IMR-90 (cell line): ENCODE measurements around the gene CPSF4L. TPM values are rescaled to one million over a fixed set of nuclear protein-coding genes. Genes with fewer than 3 reads are reported as not detected.

ENCODE experiments used
- ATAC-seq: fragments of 200-7000 bp; cut with Tn5 transposase; 2 replicates; pipeline ENCODE4 v1.9.1; 2020; ENCODE audit warnings: low read depth, mild to moderate bottlenecking, moderate library complexity
- BruUV-seq: library from RNA; stranded (reverse); fragments of 400-500 nt; replicated peaks from 2 replicates; lab custom pipeline; 2021; lab: Mats Ljungman, UMichigan
- CTCF ChIA-PET: fragments of 300-600 bp; formaldehyde crosslinking; extraction: SDS; loops from one replicate; lab custom pipeline; 2021; ENCODE audit warnings: antibody characterized with exemption; lab: Yijun Ruan, JAX
- POLR2A ChIA-PET: fragments of 300-600 bp; sonication (Branson Sonifier 250); formaldehyde crosslinking; loops from one replicate; lab custom pipeline; 2022; ENCODE audit warnings: antibody characterized with exemption; ENCODE audit not compliant: unreplicated experiment; lab: Charles Lee
- DNase-seq: peaks from one replicate; pipeline ENCODE4 v3.0.0; 2013
- H2AFZ ChIP-seq: replicated peaks from 2 replicates; pipeline ENCODE3; 2013; ENCODE audit warnings: low read length, mild to moderate bottlenecking; ENCODE audit not compliant: poor library complexity
- H2AK5ac ChIP-seq: 2 replicates; pipeline ENCODE4 v1.6.1; 2013; ENCODE audit warnings: low read depth, low read length, inconsistent platforms
- H2AK9ac ChIP-seq: replicated peaks from 2 replicates; pipeline ENCODE3; 2013; ENCODE audit warnings: mild to moderate bottlenecking, low read depth, low read length, moderate library complexity; ENCODE audit not compliant: poor library complexity
- H2BK120ac ChIP-seq: 2 replicates; pipeline ENCODE4 v1.6.1; 2013; ENCODE audit warnings: low read depth, low read length, inconsistent platforms
- H2BK15ac ChIP-seq: 3 replicates; pipeline ENCODE4 v1.6.1; 2013; ENCODE audit warnings: low read depth, low read length, inconsistent platforms
- H2BK20ac ChIP-seq: 2 replicates; pipeline ENCODE4 v1.6.1; 2013; ENCODE audit warnings: low read depth, mild to moderate bottlenecking, inconsistent platforms, low read length, moderate library complexity
- H2BK5ac ChIP-seq: 2 replicates; pipeline ENCODE4 v1.6.1; 2013; ENCODE audit warnings: mild to moderate bottlenecking, low read depth, low read length, inconsistent platforms; ENCODE audit not compliant: poor library complexity, severe bottlenecking
- H3K14ac ChIP-seq: replicated peaks from 2 replicates; pipeline ENCODE4 v1.6.1; 2013; ENCODE audit warnings: low read depth, low read length, inconsistent platforms
- H3K18ac ChIP-seq: 2 replicates; pipeline ENCODE4 v1.6.1; 2013; ENCODE audit warnings: low read depth, low read length, control low read depth
- H3K23ac ChIP-seq: 2 replicates; pipeline ENCODE4 v1.6.1; 2013; ENCODE audit warnings: low read depth, low read length, inconsistent platforms
- H3K27ac ChIP-seq: 2 replicates; pipeline ENCODE4 v1.5.1; 2013; ENCODE audit warnings: mild to moderate bottlenecking, control low read depth, low read length; ENCODE audit not compliant: insufficient read depth
- H3K27me3 ChIP-seq: 2 replicates; pipeline ENCODE4 v1.6.1; 2013; ENCODE audit warnings: low read length; ENCODE audit not compliant: control insufficient read depth, insufficient read depth
- H3K36me3 ChIP-seq: 2 replicates; pipeline ENCODE4 v1.6.1; 2013; ENCODE audit warnings: low read length, mixed read lengths; ENCODE audit not compliant: control insufficient read depth, insufficient read depth
- H3K4ac ChIP-seq: 2 replicates; pipeline ENCODE4 v1.6.1; 2013; ENCODE audit warnings: low read depth, low read length, inconsistent platforms
- H3K4me1 ChIP-seq: 2 replicates; pipeline ENCODE4 v1.6.1; 2013; ENCODE audit warnings: low read length, mixed read lengths; ENCODE audit not compliant: control insufficient read depth, insufficient read depth
- H3K4me2 ChIP-seq: 2 replicates; pipeline ENCODE4 v1.6.1; 2013; ENCODE audit warnings: low read depth, mild to moderate bottlenecking, control low read depth, low read length, moderate library complexity
- H3K4me3 ChIP-seq: 2 replicates; pipeline ENCODE4 v1.5.1; 2013; ENCODE audit warnings: low read depth, mild to moderate bottlenecking, control low read depth, low read length, moderate library complexity; ENCODE audit not compliant: insufficient read depth
- H3K56ac ChIP-seq: 2 replicates; pipeline ENCODE4 v1.6.1; 2013; ENCODE audit warnings: low read length, inconsistent platforms; ENCODE audit not compliant: insufficient read depth; ENCODE audit errors: extremely low read depth
- H3K79me1 ChIP-seq, 2 experiments: 2 replicates each; pipeline ENCODE4 v1.6.1; 2013; ENCODE audit warnings: low read length in 2 of 2, inconsistent platforms in 1 of 2, low read depth in 1 of 2
- H3K9ac ChIP-seq: 2 replicates; pipeline ENCODE4 v1.6.1; 2013; ENCODE audit warnings: low read depth, low read length, control low read depth
- H3K9me1 ChIP-seq: 2 replicates; pipeline ENCODE4 v1.6.1; 2013; ENCODE audit warnings: low read length, inconsistent platforms; ENCODE audit not compliant: insufficient read depth
- H3K9me3 ChIP-seq: 2 replicates; pipeline ENCODE4 v1.6.1; 2013; ENCODE audit warnings: low read length; ENCODE audit not compliant: control insufficient read depth, insufficient read depth
- H4K20me1 ChIP-seq: 2 replicates; pipeline ENCODE4 v1.6.1; 2013; ENCODE audit warnings: low read length, inconsistent platforms; ENCODE audit not compliant: insufficient read depth
- H4K5ac ChIP-seq: 2 replicates; pipeline ENCODE4 v1.6.1; 2013; ENCODE audit warnings: mild to moderate bottlenecking, low read depth, low read length, control low read depth
- H4K8ac ChIP-seq, 2 experiments: 2 replicates each; pipeline ENCODE4 v1.6.1; 2013; ENCODE audit warnings: low read depth in 2 of 2, low read length in 2 of 2, control low read depth in 1 of 2, inconsistent platforms in 1 of 2
- H4K91ac ChIP-seq: 2 replicates; pipeline ENCODE4 v1.6.1; 2013; ENCODE audit warnings: low read depth, low read length, inconsistent platforms; ENCODE audit not compliant: insufficient read depth
- BHLHE40 ChIP-seq: fragments of 150-350 bp; IDR thresholded peaks from 2 replicates; pipeline ENCODE4 v1.6.1; 2016; ENCODE audit warnings: mild to moderate bottlenecking, low read depth, low read length
- CHD1 ChIP-seq: IDR thresholded peaks from 2 replicates; pipeline ENCODE4 v1.6.1; 2012; ENCODE audit warnings: low read depth, low read length, improper control_type of control experiment
- CTCF ChIP-seq: conservative IDR thresholded peaks from 2 replicates; pipeline ENCODE4 v1.5.1; 2012; ENCODE audit warnings: mild to moderate bottlenecking, low read depth, low read length, improper control_type of control experiment
- FOS ChIP-seq: fragments of 150-350 bp; IDR thresholded peaks from 2 replicates; pipeline ENCODE4 v1.6.1; 2016; ENCODE audit warnings: low read depth, low read length
- MAFK ChIP-seq: IDR thresholded peaks from 2 replicates; pipeline ENCODE4 v1.6.1; 2012; ENCODE audit warnings: low read depth, low read length, improper control_type of control experiment
- MXI1 ChIP-seq: IDR thresholded peaks from 2 replicates; pipeline ENCODE4 v1.6.1; 2012; ENCODE audit warnings: low read depth, mild to moderate bottlenecking, low read length, moderate library complexity, borderline replicate concordance
- POLR2A ChIP-seq: IDR thresholded peaks from 2 replicates; pipeline ENCODE4 v1.6.1; 2012; ENCODE audit warnings: mild to moderate bottlenecking, low read depth, low read length
- RAD21 ChIP-seq: IDR thresholded peaks from 2 replicates; pipeline ENCODE4 v1.6.1; 2012; ENCODE audit warnings: low read length, improper control_type of control experiment
- SMC3 ChIP-seq: fragments of 150-350 bp; IDR thresholded peaks from 2 replicates; pipeline ENCODE4 v1.6.1; 2016; ENCODE audit warnings: low read depth, mild to moderate bottlenecking, antibody characterized with exemption, low read length, moderate library complexity
- WGBS, 2 experiments: methylation state at CpG; one replicate each; pipeline versions ENCODE4 v1.1.5 to v1.1.7; 2013; ENCODE audit warnings: missing lambda C conversion rate in 2 of 2; ENCODE audit not compliant: insufficient read length in 1 of 2; ENCODE audit errors: extremely low coverage in 2 of 2; 5-methylcytosine and 5-hydroxymethylcytosine counted together
- dilution Hi-C: fragments of 300-500 bp; cut with HindIII; formaldehyde crosslinking; loops from one replicate; pipeline ENCODE4 v1.14.3; 2018; ENCODE audit warnings: low sequenced_read_pairs; ENCODE audit not compliant: unreplicated experiment
- in situ Hi-C: fragments of 300-500 bp; cut with MboI; formaldehyde crosslinking; loops from 3 replicates; pipeline ENCODE4 v1.14.3; 2019; ENCODE audit warnings: low sequenced_read_pairs, inconsistent platforms, mixed read lengths
- intact Hi-C: fragments of 100-400 bp; cut with micrococcal nuclease; formaldehyde crosslinking; loops from 2 replicates; pipeline ENCODE4 v1.10.0; 2022
- polyA plus RNA-seq, 3 experiments: library from polyadenylated mRNA; depleted of rRNA; stranded (reverse); fragments of >200 nt; gene quantifications; 2 replicates each; pipeline ENCODE4 v1.2.3, GENCODE V29; 2012; ENCODE audit warnings: low replicate concordance in 1 of 3
- total RNA-seq: library from RNA; depleted of rRNA; stranded (reverse); fragments of >200 nt; gene quantifications from 2 replicates; pipeline ENCODE4 v1.2.3, GENCODE V29; 2012

Gene CPSF4L
- total and polyA plus RNA-seq, 2 of the 4 experiments (the other 2 are of a cell fraction), result not detected

DNA sequence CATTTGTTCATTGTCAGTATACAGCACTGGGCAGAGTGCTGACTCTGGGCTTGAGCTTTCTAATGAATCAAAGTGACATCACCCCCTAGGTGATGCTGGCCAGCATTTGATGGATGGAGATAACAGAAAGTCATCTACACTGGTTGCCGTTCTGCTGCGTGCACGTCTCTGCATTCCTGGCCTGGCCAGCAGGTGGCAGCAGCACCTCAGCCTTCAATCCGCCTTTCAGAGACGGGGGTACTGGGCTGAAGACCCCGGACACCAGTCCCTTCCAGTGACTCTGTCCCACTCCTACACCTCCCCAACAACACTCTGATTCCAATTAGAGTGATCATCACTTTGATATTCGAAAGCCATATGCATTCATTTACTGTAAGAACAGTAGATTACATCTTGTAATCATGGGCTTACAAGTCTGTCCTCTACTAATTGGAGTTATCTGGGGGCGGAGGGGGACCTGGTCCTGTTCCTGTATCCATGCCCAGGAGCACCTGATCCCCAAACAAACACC, 6.0 kb downstream of the CPSF4L start:
- no TSS peak for BruUV-seq
- H4K91ac ChIP-seq, result no peak overlapping the region
- H2AFZ ChIP-seq, result peak overlapping the region; percentile 71
- DNase-seq, result peak; percentile 24
- H3K27ac ChIP-seq, result no peak overlapping the region
- H3K4me1 ChIP-seq, result no peaks in the 10 kb centered on the region
- no peak overlapping the region; the same call in 1 of the 2 replicates for H2AK5ac ChIP-seq
- no peak overlapping the region for H2BK120ac ChIP-seq
- no peak overlapping the region for H3K14ac ChIP-seq
- TF ChIP-seq RAD21 (peak; percentile 99), CTCF (peak; percentile 95), SMC3 (peak; percentile 98), FOS (no peak), MAFK (no peak), POLR2A (0 out of 2 replicates have a peak, but pooled peaks have one; percentile 38), BHLHE40 (no peak), MXI1 (no peak), CHD1 (no peak)
- dilution Hi-C loops, result no loop called here
- H2BK20ac ChIP-seq, result 0 out of 2 replicates have a peak overlapping the region, but pooled peaks have one; percentile 9
- H4K8ac ChIP-seq, result no peak overlapping the region
- no peaks in the 10 kb centered on the region for H3K79me1 ChIP-seq
- no peaks in the 10 kb centered on the region for H3K36me3 ChIP-seq
- intact Hi-C loops, result loop anchor here (1.0 to 5.0 kb wide), 3 partner anchors 56 to 922 kb away; no protein-coding TSS in a partner anchor
- 0% methylated on average over 3 of the region's 8 CpGs; no CpG with 5 or more reads in 1 of the 2 experiments for WGBS, 2 experiments
- no peak overlapping the region for H3K4me3 ChIP-seq
- H2BK15ac ChIP-seq, result no peak overlapping the region
- H3K18ac ChIP-seq, result no peak overlapping the region
- no peak overlapping the region for H3K9ac ChIP-seq
- no peak overlapping the region for H3K4ac ChIP-seq
- ChIA-PET POLR2A (no interaction called here), CTCF (interaction anchor here (0.6 to 2.9 kb wide), 5 partner anchors 11 to 117 kb away, joined by 3 to 37 read pairs (median 4); no protein-coding TSS in a partner anchor)
- H4K5ac ChIP-seq, result no peak overlapping the region
- no peak overlapping the region for H2BK5ac ChIP-seq
- no peak overlapping the region for H3K4me2 ChIP-seq
- no peaks in the 10 kb centered on the region for H4K20me1 ChIP-seq
- no peaks in the 10 kb centered on the region; the same call in 1 of the 2 replicates for H3K9me1 ChIP-seq
- peak; percentile 87 for ATAC-seq
- H3K27me3 ChIP-seq, result no peaks in the 10 kb centered on the region
- H2AK9ac ChIP-seq, result no peak overlapping the region
- H3K23ac ChIP-seq, result no peak overlapping the region
- in situ Hi-C loops, result loop anchor here (5.0 to 25.0 kb wide), 3 partner anchors 117 to 932 kb away; no protein-coding TSS in a partner anchor
- H3K56ac ChIP-seq, result no peak overlapping the region
- H3K9me3 ChIP-seq, result no peaks in the 10 kb centered on the region
